Brain microvascular endothelial cell (primary cell): Measurements from ENCODE around the gene ZNF222.

Experiments used
- DNase-seq: peaks from one replicate; pipeline ENCODE4 v3.0.0-alpha.2; 2020
- H3K27ac ChIP-seq: fragments of 250-450 bp; sonication (Bioruptor Pico); 2 replicates; pipeline ENCODE4 v1.5.1; 2020; ENCODE audit warnings: mild to moderate bottlenecking, moderate library complexity
- H3K27me3 ChIP-seq: fragments of 250-450 bp; sonication (Bioruptor Pico); replicated peaks from 2 replicates; pipeline ENCODE4 v1.5.1; 2020; ENCODE audit warnings: mild to moderate bottlenecking
- H3K36me3 ChIP-seq: fragments of 250-450 bp; sonication (Bioruptor Pico); replicated peaks from 2 replicates; pipeline ENCODE4 v1.5.1; 2020; ENCODE audit warnings: mild to moderate bottlenecking
- H3K4me3 ChIP-seq: 2 replicates; pipeline ENCODE4 v1.5.1; 2011; ENCODE audit warnings: low read depth, mild to moderate bottlenecking, control low read depth, low read length, moderate library complexity
- CTCF ChIP-seq: IDR thresholded peaks from 2 replicates; pipeline ENCODE4 v1.5.1; 2011; ENCODE audit warnings: low read depth, mild to moderate bottlenecking, moderate library complexity, low read length, control low read depth, inconsistent platforms; ENCODE audit errors: missing control alignments
- in situ Hi-C: cut with HindIII; loops from 2 replicates; pipeline ENCODE4 v1.10.0; 2017; ENCODE audit warnings: low sequenced_read_pairs, low pct_ligation_motif_present

Gene ZNF222

GRCh38 chr19:43997631-43998290 lies 27.4 kb upstream of the ZNF222 start:
- no peaks in the 10 kb centered on the region for H3K27me3 ChIP-seq
- H3K36me3 ChIP-seq: peaks cover 28% of the 10 kb centered on the region
- no peak for TF ChIP-seq CTCF
- H3K4me3 ChIP-seq: no peak overlapping the region
- in situ Hi-C loops: no loop called here
- H3K27ac ChIP-seq: no peak overlapping the region
- peak; percentile 9 for DNase-seq

- Histone ChIP-seq H3K27ac (peak overlapping the region; percentile 50), H3K4me3 (peak overlapping the region; percentile 86), H3K27me3 (no peaks in the 10 kb centered on the region), H3K36me3 (no peaks in the 10 kb centered on the region)
- DNase-seq: no peak
- TF ChIP-seq CTCF: no peak
- in situ Hi-C loops: no loop called here
Measured at GRCh38 chr19:44002212-44002565, 23.0 kb upstream of the ZNF222 start.

- TF ChIP-seq CTCF: no peak
- Histone ChIP-seq H3K36me3 (no peaks in the 10 kb centered on the region), H3K4me3 (peak within 1 kb of the TSS; percentile 86), H3K27me3 (no peaks in the 10 kb centered on the region), H3K27ac (peak within 1 kb of the TSS; percentile 50)
- peak; percentile 94 for DNase-seq
- in situ Hi-C loops: no loop called here
Measured at GRCh38 chr19:44002566-44003460, 22.4 kb upstream of the ZNF222 start, which contains the start of gene ZNF230. ZNF230 (plus strand) TSS chr19:44002957; CDS start chr19:44007079, 4,122 bp downstream.

- no peak overlapping the region for H3K27ac ChIP-seq
- no peak for DNase-seq
- peaks cover 4% of the 10 kb centered on the region for H3K36me3 ChIP-seq
- in situ Hi-C loops: no loop called here
- no peaks in the 10 kb centered on the region for H3K27me3 ChIP-seq
- H3K4me3 ChIP-seq: peak overlapping the region; percentile 86
- TF ChIP-seq CTCF: no peak
Measured at GRCh38 chr19:44003461-44004009, 21.6 kb upstream of the ZNF222 start.

GRCh38 chr19:44005973-44006372 lies 19.2 kb upstream of the ZNF222 start:
- no peak for DNase-seq
- H3K27ac ChIP-seq: no peak overlapping the region
- no peak overlapping the region for H3K4me3 ChIP-seq
- H3K27me3 ChIP-seq: no peaks in the 10 kb centered on the region
- in situ Hi-C loops: no loop called here
- no peak for TF ChIP-seq CTCF
- peaks cover 26% of the 10 kb centered on the region for H3K36me3 ChIP-seq
